Activated CD4-positive, alpha-beta T cell treated with anti-CD3 and anti-CD28 coated beads, Interleukin-2, amount 50 U/mL, for 48 hours (primary cell): Measurements from ENCODE around the gene RFTN1.
"Not testable (repeated sequence)": the region's sequence is repeated elsewhere in the genome, so short reads cannot be mapped to it uniquely, and the experiment has no call there.

ENCODE experiments used
- DNase-seq, 2 experiments: peaks; one replicate each; pipeline ENCODE4 v3.0.0-alpha.2; 2020

Gene RFTN1

DNA sequence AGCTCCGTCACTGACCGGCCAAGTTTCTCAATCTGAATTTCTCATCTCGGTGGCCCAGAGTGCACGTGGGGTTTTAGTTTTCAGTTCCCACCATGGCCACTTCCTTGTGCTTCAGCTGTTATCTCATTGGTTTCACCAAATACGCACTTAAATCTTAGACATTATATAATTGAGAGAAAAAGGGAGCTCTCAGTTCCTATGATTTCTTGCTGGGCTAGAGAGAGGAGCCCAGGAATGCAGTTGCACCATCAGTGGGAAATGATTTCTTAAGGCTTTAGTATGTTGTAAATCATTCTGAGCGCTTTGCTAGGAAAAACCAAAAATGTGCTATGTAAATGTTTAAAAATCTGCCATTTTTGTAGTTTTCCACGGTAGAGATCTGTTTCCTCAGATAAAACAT, 195.3 kb downstream of the RFTN1 start:
- no peak for DNase-seq

DNA sequence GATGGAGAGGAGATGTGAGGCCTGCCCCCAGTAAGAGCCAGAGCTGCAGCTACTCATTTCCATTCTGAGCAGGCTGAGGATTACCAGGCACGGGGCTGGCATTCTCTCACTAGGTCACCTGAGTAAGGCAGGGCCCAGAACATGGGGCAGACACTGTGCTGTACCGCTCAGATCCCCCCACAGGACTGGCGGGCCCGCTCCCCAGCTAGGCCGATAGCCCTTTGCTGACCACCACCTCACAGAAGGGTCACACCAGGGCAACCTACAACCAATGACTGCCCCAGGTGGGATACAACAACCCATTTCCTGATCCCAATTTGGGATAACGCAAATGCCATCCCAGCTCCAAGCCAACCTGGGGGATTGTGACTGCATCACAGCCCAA, 195.9 kb downstream of the RFTN1 start:
- no peak for DNase-seq

- DNase-seq, result no peak
Observed at GRCh38 chr3:16316847-16317560, 196.5 kb downstream of the RFTN1 start.

DNA sequence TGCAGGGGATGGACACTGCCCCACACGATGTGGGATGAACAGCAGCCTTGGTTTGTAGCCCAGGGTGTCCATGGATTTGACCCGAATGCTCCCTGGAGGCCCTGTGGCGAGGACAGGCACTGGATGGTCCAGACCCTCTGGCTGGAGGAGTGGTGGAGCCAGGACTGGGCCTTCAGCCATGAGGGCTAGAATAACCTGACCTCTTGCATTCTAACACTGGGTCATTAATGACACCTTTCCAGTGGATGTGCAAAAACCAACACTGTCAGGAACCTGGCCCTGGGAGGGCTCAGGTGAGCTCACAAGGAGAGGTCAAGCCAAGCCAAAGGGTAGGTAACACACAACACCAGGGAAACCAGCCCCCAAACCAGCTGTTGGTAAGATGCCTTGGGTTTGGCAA, 197.1 kb downstream of the RFTN1 start:
- no peak for DNase-seq

GRCh38 chr3:16315623-16316022, 197.9 kb downstream of the RFTN1 start:
- no peak for DNase-seq

GRCh38 chr3:16313886-16314645, 199.4 kb downstream of the RFTN1 start:
- no peak for DNase-seq

- peak in 1 of 2 experiments; percentile 53 for DNase-seq
Observed at GRCh38 chr3:16311960-16312451, 201.5 kb downstream of the RFTN1 start.

GRCh38 chr3:16310486-16310885, 203.0 kb downstream of the RFTN1 start:
- DNase-seq, result not testable (repeated sequence)

- peak in 1 of 2 experiments; percentile 53 for DNase-seq
Observed at GRCh38 chr3:16309558-16309957, 203.9 kb downstream of the RFTN1 start.

- no peak for DNase-seq
Observed at GRCh38 chr3:16308727-16309126, 204.8 kb downstream of the RFTN1 start.

DNA sequence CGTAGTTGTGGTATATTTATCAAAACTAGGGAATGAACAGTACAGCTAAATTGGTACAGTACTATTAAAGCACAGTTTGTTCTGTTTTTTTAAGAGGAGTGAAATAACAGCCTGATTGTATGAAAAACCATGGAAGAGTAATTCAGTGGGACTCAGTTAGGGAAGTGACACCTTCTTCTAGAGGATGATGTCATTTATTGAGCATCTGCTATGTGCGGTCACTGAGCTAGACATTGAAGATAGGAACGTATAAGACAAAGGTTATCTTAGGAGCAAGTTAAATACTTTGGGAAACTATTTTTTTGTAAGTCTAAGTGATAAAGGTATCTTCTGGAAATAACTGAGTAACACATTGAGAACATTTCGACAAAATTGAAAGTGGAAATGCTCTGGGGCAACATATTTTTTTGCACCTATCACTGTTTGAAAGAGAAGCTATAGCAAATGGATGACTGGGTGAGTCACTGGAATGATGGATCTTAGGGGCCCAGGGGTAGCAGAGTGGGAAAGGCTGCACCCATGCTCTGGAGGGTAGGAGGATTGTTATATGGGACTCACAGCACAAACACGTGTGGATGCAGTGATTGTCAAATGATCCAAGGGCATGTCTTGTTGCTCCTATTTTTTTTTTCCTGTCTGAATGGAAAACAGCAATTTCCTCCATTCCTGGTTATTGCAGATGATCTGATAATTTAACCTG, 205.5 kb downstream of the RFTN1 start:
- no peak for DNase-seq

- peak; percentile 46 to 59 for DNase-seq
Observed at GRCh38 chr3:16305111-16305541, 208.4 kb downstream of the RFTN1 start.

DNA sequence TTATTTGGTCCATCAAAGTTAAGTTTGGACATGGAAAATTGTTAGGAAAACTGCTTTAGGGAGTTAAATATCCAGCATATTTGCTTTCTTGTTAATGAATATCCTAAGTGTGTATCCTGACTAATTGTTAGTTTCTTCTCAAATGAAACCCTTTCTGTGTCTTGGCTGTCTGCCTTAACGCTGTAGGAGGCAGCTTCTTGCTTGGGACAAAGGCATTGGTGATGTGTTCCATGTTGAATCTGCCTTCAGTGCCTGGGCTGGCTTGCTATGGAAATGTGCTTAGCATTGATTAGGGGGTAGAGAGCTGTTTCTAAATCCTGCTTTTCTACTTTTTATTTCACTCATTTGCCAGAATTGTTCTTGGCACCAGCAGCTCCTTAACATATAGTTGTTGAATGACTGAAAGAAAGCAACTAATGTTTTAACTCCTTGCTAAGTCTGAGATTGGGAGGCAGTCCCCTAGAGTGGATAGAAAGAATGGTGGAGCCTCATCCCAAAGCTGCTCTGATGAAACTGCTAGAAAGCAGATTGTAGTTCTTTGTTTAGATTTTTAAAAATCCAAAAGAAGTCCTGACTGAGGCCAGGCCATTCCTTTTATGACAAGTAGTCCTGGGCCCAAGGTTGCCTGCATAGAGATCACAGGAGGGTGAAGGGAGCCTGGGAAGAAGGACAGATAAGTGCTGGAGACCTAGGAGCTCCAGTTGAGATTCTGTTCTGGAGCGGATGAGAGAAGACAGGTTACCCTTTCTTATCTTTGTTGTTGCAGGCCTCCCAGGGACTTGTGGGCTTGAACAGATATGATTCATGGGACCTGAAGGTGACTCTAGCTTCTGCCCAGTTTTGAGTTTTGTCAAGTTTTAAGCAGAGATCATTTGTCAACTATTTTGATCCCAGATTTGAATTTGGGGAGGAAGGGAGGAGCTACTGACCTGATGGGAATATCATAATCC, 209.2 kb downstream of the RFTN1 start:
- no peak for DNase-seq

GRCh38 chr3:16303037-16303575, 210.4 kb downstream of the RFTN1 start:
- no peak for DNase-seq

- no peak for DNase-seq
Observed at GRCh38 chr3:16302082-16302631, 211.3 kb downstream of the RFTN1 start.

DNA sequence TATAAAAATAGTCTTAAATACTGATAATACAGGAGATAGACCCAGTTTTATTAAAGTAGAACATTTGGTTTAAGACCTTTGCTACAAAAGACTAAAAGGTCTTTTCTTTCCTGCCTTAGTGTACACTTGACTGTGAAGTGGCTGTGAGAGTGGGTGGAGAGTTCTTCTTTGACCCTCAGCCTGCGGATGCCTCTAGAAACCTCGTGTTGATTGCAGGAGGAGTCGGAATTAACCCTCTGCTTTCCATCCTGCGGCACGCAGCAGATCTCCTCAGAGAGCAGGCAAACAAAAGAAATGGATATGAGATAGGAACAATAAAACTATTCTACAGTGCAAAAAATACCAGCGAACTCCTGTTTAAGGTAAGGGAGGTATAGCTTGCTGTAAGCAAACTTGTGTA, 212.0 kb downstream of the RFTN1 start:
- peak in 1 of 2 experiments; percentile 39 for DNase-seq

DNA sequence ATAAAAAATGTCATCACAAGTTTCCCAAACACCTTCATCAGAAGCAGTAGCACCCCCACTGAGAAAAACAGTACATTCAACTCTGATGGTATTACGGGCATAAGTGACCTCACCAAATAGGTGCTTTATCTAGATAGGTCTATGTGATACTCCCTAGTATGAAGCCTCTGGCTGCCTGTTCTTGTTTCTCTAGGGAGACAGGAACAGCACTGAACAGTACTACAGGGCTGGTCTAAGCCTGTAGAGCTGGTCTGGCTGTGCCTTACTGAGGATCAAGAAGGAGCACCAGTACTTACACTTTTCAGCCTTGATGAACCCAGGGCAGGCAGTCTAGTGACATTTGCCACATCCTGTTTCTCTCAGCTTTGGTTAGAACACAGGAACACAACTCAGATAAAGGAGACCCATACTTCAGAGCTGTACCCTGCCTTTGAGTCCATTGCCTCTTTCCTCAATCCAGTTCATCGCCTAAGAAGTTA, 212.6 kb downstream of the RFTN1 start:
- peak in 1 of 2 experiments; percentile 38 for DNase-seq

GRCh38 chr3:16300307-16300706, 213.2 kb downstream of the RFTN1 start:
- no peak for DNase-seq

DNA sequence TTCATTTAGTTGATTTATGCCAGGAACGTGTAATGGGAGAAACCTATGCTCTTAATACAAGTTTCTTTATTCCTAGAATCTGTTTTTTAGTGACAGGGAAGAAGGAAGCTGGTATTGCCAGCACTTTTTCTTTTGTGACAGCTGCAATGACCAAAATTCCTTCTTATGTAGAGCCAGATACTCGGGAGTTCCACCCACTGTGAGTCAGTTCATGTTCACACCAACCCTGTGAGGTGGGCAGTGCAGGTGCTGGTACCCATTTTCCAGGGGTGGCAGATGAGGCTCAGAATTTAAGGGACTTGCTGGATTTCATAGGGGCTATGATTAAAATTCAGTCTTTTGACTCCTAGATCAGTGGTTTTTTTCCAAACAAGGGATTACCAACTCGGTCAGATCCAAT, 213.8 kb downstream of the RFTN1 start:
- no peak for DNase-seq

DNA sequence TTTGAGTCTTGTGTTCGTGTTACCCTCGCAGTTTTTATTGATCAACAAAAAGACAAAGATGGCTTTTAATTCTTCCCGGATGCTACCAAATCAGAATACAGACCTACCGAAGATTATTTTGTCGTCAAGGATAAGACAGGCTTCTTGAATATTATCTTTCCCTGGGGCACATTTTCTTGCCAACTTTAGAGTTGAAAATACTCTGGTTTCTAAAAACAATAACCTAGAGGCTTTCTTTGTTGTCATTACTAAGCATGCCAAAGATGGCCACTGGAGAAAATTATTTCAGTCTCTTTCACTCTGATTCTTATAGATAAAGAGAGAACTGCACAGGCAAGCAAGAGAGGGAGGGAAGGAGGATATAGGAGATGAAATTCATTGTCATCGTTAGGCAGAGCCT, 214.6 kb downstream of the RFTN1 start:
- no peak for DNase-seq
